ENCODE data around the gene LRRC34. TPM values are rescaled to one million over a fixed set of nuclear protein-coding genes. Genes with fewer than 3 reads are reported as not detected.

Gene LRRC34
- total RNA-seq, 2 donors from 2014 or later, result 4.5 to 5.1 TPM

DNA sequence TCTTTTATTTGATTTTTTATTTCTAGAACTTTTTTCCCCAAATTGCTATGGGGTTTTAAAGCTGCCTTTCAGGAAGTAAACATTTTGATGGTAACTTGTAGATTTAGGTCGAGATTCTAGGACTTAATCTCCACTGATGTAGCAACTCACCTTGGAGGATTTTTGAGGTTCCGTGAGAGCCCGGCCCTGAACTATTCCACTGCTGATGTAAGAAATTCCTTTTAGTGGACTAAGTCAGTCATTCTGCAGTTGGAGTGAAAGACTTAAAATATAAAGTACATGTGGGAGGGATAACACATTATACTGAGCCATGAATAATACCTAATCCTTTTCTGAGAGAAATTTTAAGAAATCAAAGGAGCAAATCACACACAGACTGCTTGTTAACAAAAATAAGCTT is 12.6 kb upstream of the LRRC34 start:
- Histone ChIP-seq H3K27ac (no peak overlapping the region), H3K4me3 (no peak overlapping the region), H3K9me3 (no peaks in the 10 kb centered on the region), H3K27me3 (replicated peaks; ENCODE audit: insufficient read depth) (no peaks in the 10 kb centered on the region), H3K36me3 (no peaks in the 10 kb centered on the region), H3K4me1 (ENCODE audit: control insufficient read depth in 1 of 2, low read depth in 2 of 2) (no peaks in the 10 kb centered on the region)
- TF ChIP-seq, protein P1, sequence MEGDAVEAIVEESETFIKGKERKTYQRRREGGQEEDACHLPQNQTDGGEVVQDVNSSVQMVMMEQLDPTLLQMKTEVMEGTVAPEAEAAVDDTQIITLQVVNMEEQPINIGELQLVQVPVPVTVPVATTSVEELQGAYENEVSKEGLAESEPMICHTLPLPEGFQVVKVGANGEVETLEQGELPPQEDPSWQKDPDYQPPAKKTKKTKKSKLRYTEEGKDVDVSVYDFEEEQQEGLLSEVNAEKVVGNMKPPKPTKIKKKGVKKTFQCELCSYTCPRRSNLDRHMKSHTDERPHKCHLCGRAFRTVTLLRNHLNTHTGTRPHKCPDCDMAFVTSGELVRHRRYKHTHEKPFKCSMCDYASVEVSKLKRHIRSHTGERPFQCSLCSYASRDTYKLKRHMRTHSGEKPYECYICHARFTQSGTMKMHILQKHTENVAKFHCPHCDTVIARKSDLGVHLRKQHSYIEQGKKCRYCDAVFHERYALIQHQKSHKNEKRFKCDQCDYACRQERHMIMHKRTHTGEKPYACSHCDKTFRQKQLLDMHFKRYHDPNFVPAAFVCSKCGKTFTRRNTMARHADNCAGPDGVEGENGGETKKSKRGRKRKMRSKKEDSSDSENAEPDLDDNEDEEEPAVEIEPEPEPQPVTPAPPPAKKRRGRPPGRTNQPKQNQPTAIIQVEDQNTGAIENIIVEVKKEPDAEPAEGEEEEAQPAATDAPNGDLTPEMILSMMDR (IDR thresholded peaks at IDR 0.05), result no peak
- DNase-seq (ENCODE audit: low spot score) (no peak), ATAC-seq (ENCODE audit: insufficient number of reproducible peaks, low FRiP score, low read depth) (no peak)

DNA sequence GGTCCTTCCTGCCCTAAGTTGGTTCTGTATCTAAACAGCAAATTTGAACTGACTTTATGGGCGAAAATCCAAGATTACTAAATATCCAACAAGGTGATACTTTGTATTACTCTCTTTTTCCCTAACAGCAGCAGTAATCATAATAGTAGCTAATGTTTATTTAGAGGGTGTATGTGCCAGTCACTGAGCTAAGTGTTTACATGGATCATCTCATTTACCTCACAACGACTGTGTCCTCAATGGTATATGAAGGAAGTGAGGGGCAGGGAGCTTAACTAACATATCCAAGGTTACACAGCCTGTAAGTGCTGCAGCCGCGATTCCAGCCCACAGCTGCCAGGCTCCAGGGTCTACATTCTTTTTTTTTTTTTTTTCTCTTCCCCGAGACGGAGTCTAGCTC is 10.3 kb upstream of the LRRC34 start:
- ATAC-seq (ENCODE audit: insufficient number of reproducible peaks, low FRiP score, low read depth), result no peak
- no peaks in the 10 kb centered on the region for H3K4me1 ChIP-seq (ENCODE audit: control insufficient read depth in 1 of 2, low read depth in 2 of 2)
- H3K27me3 ChIP-seq (replicated peaks; ENCODE audit: insufficient read depth), result no peaks in the 10 kb centered on the region
- no peaks in the 10 kb centered on the region for H3K9me3 ChIP-seq
- no peaks in the 10 kb centered on the region for H3K36me3 ChIP-seq
- H3K4me3 ChIP-seq, result no peak overlapping the region
- no peak overlapping the region for H3K27ac ChIP-seq
- DNase-seq (ENCODE audit: low spot score), result no peak
- TF ChIP-seq, protein P1 (IDR thresholded peaks at IDR 0.05), result no peak

- Histone ChIP-seq H3K27ac (no peak overlapping the region), H3K36me3 (no peaks in the 10 kb centered on the region), H3K9me3 (no peaks in the 10 kb centered on the region), H3K4me3 (no peak overlapping the region), H3K4me1 (ENCODE audit: control insufficient read depth in 1 of 2, low read depth in 2 of 2) (no peaks in the 10 kb centered on the region), H3K27me3 (replicated peaks; ENCODE audit: insufficient read depth) (no peaks in the 10 kb centered on the region)
- TF ChIP-seq, protein P1 (IDR thresholded peaks at IDR 0.05), result no peak
- DNase-seq (ENCODE audit: low spot score) (no peak), ATAC-seq (ENCODE audit: insufficient number of reproducible peaks, low FRiP score, low read depth) (no peak)
Observed at GRCh38 chr3:169822540-169822939, 9.8 kb upstream of the LRRC34 start.

GRCh38 chr3:169822091-169822490 is 9.4 kb upstream of the LRRC34 start:
- no peaks in the 10 kb centered on the region for H3K9me3 ChIP-seq
- H3K27me3 ChIP-seq (replicated peaks; ENCODE audit: insufficient read depth), result no peaks in the 10 kb centered on the region
- H3K36me3 ChIP-seq, result no peaks in the 10 kb centered on the region
- H3K4me3 ChIP-seq, result no peak overlapping the region
- H3K4me1 ChIP-seq (ENCODE audit: control insufficient read depth in 1 of 2, low read depth in 2 of 2), result no peaks in the 10 kb centered on the region
- ATAC-seq (ENCODE audit: insufficient number of reproducible peaks, low FRiP score, low read depth) (no peak), DNase-seq (ENCODE audit: low spot score) (no peak)
- TF ChIP-seq, protein P1 (IDR thresholded peaks at IDR 0.05), result no peak
- H3K27ac ChIP-seq, result no peak overlapping the region

DNA sequence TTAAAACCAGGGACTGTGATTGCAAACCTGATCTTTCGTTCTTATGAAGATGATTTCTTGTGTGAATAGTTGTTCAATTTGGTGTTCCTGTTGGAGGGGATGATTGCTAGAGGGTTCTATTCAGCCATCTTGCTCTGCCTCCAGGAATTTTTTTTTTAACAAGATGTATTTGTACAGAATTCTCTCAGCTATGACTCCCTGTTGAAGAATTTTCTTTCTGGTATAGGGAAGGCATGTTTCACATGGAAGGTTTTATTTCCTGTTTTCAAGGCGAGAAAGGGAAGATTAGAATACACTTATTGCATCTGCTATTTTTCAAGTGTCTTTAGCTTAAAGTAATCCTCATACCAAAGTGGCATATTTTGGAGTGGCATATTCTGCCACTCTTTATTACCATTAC is 5.6 kb upstream of the LRRC34 start:
- no peaks in the 10 kb centered on the region for H3K36me3 ChIP-seq
- no peak for ATAC-seq (ENCODE audit: insufficient number of reproducible peaks, low FRiP score, low read depth)
- no peak overlapping the region for H3K4me3 ChIP-seq
- H3K27me3 ChIP-seq (replicated peaks; ENCODE audit: insufficient read depth), result no peaks in the 10 kb centered on the region
- TF ChIP-seq, protein P1 (IDR thresholded peaks at IDR 0.05), result no peak
- no peak for DNase-seq (ENCODE audit: low spot score)
- no peaks in the 10 kb centered on the region for H3K9me3 ChIP-seq
- H3K27ac ChIP-seq, result no peak overlapping the region
- H3K4me1 ChIP-seq (ENCODE audit: control insufficient read depth in 1 of 2, low read depth in 2 of 2), result peaks cover 0 to 7% of the 10 kb centered on the region in 2 donors

Measured in thoracic aorta (tissue), 2 donors.